ENCODE data around the gene ZNF276. TPM values are rescaled to one million over a fixed set of nuclear protein-coding genes. Genes with fewer than 3 reads are reported as not detected.
"Not testable (repeated sequence)": the region's sequence is repeated elsewhere in the genome, so short reads cannot be mapped to it uniquely, and the experiment has no call there.

ZNF276 gene
- total RNA-seq, 1 donor from 2014 or later, result 42.2 TPM

GRCh38 chr16:89695086-89695874, 26.1 kb upstream of the ZNF276 start:
- Mint-ChIP-seq H3K4me3 (no peak overlapping the region), H3K36me3 (peaks cover 9% of the 10 kb centered on the region), H3K4me1 (peaks cover 2% of the 10 kb centered on the region), H3K27me3 (ENCODE audit: low read depth) (no peaks in the 10 kb centered on the region), H3K9me3 (no peaks in the 10 kb centered on the region), H3K27ac (no peak overlapping the region)
- TF ChIP-seq CTCF (IDR thresholded peaks at IDR 0.05; ENCODE audit: unreplicated experiment), result no peak
- no peak for DNase-seq (ENCODE audit: low spot score in 2 of 2, unreplicated experiment in 2 of 2)

- Mint-ChIP-seq H3K4me3 (no peak overlapping the region), H3K27me3 (ENCODE audit: low read depth) (no peaks in the 10 kb centered on the region), H3K9me3 (no peaks in the 10 kb centered on the region), H3K36me3 (peaks cover 6% of the 10 kb centered on the region), H3K4me1 (peaks cover 2% of the 10 kb centered on the region), H3K27ac (no peak overlapping the region)
- DNase-seq (ENCODE audit: low spot score in 2 of 2, unreplicated experiment in 2 of 2), result no peak
- TF ChIP-seq CTCF (IDR thresholded peaks at IDR 0.05; ENCODE audit: unreplicated experiment), result no peak
Measured at GRCh38 chr16:89695875-89696669, 25.3 kb upstream of the ZNF276 start.

GRCh38 chr16:89696670-89697128, 24.6 kb upstream of the ZNF276 start:
- Mint-ChIP-seq H3K9me3 (no peaks in the 10 kb centered on the region), H3K27me3 (ENCODE audit: low read depth) (no peaks in the 10 kb centered on the region), H3K27ac (no peak overlapping the region), H3K4me1 (peaks cover 2% of the 10 kb centered on the region), H3K4me3 (no peak overlapping the region), H3K36me3 (peaks cover 6% of the 10 kb centered on the region)
- no peak for TF ChIP-seq CTCF (IDR thresholded peaks at IDR 0.05; ENCODE audit: unreplicated experiment)
- no peak for DNase-seq (ENCODE audit: low spot score in 2 of 2, unreplicated experiment in 2 of 2)

- Mint-ChIP-seq H3K9me3 (no peaks in the 10 kb centered on the region), H3K4me3 (no peak overlapping the region), H3K27ac (no peak overlapping the region), H3K27me3 (ENCODE audit: low read depth) (peaks cover 1% of the 10 kb centered on the region), H3K4me1 (peaks cover 2% of the 10 kb centered on the region), H3K36me3 (peaks cover 6% of the 10 kb centered on the region)
- DNase-seq (ENCODE audit: low spot score in 2 of 2, unreplicated experiment in 2 of 2), result no peak
- TF ChIP-seq CTCF (IDR thresholded peaks at IDR 0.05; ENCODE audit: unreplicated experiment), result no peak
Measured at GRCh38 chr16:89697161-89697615, 24.1 kb upstream of the ZNF276 start.

- Mint-ChIP-seq H3K9me3 (no peaks in the 10 kb centered on the region), H3K27ac (no peak overlapping the region), H3K4me3 (no peak overlapping the region), H3K36me3 (peaks cover 6% of the 10 kb centered on the region), H3K27me3 (ENCODE audit: low read depth) (peaks cover 7% of the 10 kb centered on the region), H3K4me1 (peaks cover 2% of the 10 kb centered on the region)
- DNase-seq (ENCODE audit: low spot score in 2 of 2, unreplicated experiment in 2 of 2), result no peak
- TF ChIP-seq CTCF (IDR thresholded peaks at IDR 0.05; ENCODE audit: unreplicated experiment), result no peak
Measured at GRCh38 chr16:89697616-89698331, 23.6 kb upstream of the ZNF276 start.

GRCh38 chr16:89698717-89699116, 22.6 kb upstream of the ZNF276 start:
- H3K27ac Mint-ChIP-seq; H3K27me3 Mint-ChIP-seq (ENCODE audit: low read depth): not testable (repeated sequence)

GRCh38 chr16:89699629-89700099, 21.7 kb upstream of the ZNF276 start:
- H3K27me3 Mint-ChIP-seq (ENCODE audit: low read depth); H3K4me1 Mint-ChIP-seq; H3K36me3 Mint-ChIP-seq; H3K9me3 Mint-ChIP-seq; DNase-seq (ENCODE audit: low spot score in 2 of 2, unreplicated experiment in 2 of 2): not testable (repeated sequence)
- Mint-ChIP-seq H3K4me3 (peak overlapping the region; percentile 57), H3K27ac (peak overlapping the region; percentile 53)

More at GRCh38 chr16:89698717-89699116, 22.6 kb upstream of the ZNF276 start:
- H3K4me3 Mint-ChIP-seq; H3K4me1 Mint-ChIP-seq; H3K9me3 Mint-ChIP-seq; DNase-seq (ENCODE audit: low spot score in 2 of 2, unreplicated experiment in 2 of 2); H3K36me3 Mint-ChIP-seq: not testable (repeated sequence)

All from mesothelial cell of epicardium (in vitro differentiated cells).